ENCODE measurements around the gene SORCS3.

Gene SORCS3

GRCh38 chr10:105259201-105259600 lies 618.1 kb downstream of the SORCS3 start:
- DNase-seq (ENCODE audit: low read depth in 2 of 2), result no peak

DNA sequence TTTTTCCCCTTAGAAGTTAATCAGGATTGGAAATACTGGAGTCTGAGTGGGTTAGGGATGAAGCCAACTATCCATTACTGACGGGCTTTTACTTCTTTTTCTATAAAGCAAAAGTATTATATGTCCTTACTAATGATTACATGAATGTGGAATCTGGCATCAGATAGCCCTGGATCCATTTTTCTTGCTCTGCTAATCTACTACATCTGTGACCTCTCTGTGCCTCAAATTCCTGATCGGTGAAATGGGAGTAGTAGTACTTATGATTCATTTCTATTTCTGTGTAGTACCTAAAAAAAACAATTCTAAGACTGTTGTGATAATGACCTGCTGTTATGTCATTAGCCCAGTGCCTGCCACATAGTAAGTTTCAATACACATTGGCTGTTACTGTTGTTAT lies 621.6 kb downstream of the SORCS3 start:
- no peak for DNase-seq (ENCODE audit: low read depth in 2 of 2)

DNA sequence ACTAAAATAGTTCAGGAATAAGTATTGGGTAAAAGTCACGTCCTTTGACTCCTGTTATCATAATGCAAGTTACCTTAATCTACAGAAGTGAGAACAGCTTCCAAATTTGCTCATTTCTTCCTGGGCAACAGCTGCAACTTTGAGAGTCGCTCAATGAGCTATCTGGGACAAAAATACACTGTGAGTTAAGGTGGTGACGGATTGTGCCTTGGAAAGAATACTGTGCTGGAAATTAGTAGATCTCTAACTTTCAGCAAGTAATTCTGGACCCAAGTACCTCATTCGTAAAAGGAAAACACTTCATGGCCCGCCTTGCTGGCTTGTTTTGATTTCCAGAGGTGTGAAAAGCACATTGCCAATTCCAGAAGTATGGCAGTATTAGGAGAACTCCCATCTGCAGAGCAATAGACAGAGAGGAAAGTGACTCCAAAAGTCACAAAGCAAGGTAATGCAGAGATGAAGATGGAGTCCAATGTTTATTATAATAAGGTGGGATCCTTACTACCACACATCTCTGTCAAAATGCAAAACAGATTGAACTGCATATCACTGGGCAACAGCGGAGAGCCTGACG lies 626.0 kb downstream of the SORCS3 start:
- no peak for DNase-seq (ENCODE audit: low read depth in 2 of 2)

DNA sequence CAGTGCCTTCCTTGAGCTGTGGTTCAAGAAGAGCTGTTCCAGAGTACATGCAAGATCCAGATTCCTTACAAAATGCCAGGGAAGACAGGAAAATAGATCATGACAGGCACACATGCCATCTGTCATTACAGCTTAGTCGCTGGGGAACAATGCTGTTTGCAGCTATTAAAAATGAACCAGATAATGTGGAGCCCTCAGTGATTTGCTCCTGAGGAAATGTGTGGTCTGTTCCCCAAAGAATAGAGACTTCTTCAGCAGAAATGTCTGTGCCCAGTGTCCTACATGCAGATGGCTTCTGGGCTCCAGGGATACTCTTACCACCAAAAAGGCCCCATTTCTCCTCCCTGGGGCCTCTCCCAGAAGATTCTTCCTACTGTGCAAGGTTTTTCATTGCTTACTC lies 627.9 kb downstream of the SORCS3 start:
- DNase-seq (ENCODE audit: low read depth in 2 of 2), result no peak

- no peak for DNase-seq (ENCODE audit: low read depth in 2 of 2)
Observed at GRCh38 chr10:105269689-105270088, 628.6 kb downstream of the SORCS3 start.

DNA sequence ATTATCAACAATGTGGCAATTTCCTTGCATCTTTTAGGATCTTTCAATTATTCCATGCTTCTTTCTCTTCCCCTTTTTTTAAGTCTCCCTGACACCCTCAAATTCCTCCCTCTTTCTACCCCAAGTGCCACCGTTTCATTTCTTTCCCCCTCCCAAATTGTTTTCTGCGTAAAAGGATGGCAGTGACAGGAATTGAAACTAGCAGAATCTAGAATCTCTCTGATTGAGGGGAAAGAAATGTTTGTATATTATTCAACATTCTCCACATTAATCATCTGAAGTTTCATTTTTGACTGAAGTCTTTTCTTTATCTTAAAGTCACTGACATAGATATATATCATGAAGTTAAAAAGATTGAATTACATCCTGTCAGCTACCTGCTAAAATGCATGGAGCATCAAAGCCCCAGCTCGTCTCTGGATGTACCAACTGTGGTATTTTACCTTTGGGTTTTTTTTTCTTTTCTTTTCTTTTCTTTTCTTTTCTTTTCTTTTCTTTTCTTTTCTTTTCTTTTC lies 633.5 kb downstream of the SORCS3 start:
- no peak for DNase-seq (ENCODE audit: low read depth in 2 of 2)

- no peak for DNase-seq (ENCODE audit: low read depth in 2 of 2)
Observed at GRCh38 chr10:105278439-105278838, 637.3 kb downstream of the SORCS3 start.

DNA sequence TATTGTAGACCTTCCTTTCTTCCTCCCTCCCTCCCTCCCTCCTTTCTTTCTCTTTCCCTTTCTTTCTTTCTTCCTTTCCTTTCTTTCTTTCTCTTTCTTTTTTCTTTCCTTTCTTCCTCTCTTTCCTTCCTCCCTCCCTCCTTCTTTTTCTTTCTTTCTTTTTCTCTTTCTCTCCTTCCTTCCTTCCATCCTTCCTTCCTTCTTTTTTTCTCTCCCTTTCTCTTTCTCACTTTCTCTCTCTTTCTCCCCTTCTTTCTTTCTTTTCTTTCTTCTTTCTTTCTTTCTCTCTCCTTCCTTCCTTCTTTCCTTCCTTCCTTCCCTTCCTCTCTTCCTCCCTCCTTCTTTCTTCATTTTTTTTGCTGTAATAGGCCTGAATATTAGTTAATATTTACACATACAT lies 638.0 kb downstream of the SORCS3 start:
- DNase-seq (ENCODE audit: low read depth in 2 of 2), result no peak

DNA sequence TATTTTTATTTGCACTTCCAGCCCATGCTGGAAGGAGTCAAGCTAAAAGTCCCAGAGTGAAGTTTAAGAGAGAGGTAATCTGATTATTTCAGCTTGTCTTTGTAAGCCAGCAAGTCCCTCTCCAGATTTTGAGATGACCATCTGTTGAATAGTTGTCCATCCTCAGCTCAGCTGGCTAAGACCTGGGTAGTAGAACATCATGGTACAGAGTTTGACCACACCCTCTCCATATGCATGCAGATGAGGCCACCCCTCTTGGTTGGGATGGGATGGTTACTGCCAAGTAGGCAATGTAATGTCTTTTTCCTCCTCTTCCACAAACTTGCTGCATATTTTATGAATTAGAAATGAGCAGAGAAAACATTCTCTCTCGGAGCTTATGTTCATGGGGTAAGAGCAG lies 639.8 kb downstream of the SORCS3 start:
- no peak for DNase-seq (ENCODE audit: low read depth in 2 of 2)

DNA sequence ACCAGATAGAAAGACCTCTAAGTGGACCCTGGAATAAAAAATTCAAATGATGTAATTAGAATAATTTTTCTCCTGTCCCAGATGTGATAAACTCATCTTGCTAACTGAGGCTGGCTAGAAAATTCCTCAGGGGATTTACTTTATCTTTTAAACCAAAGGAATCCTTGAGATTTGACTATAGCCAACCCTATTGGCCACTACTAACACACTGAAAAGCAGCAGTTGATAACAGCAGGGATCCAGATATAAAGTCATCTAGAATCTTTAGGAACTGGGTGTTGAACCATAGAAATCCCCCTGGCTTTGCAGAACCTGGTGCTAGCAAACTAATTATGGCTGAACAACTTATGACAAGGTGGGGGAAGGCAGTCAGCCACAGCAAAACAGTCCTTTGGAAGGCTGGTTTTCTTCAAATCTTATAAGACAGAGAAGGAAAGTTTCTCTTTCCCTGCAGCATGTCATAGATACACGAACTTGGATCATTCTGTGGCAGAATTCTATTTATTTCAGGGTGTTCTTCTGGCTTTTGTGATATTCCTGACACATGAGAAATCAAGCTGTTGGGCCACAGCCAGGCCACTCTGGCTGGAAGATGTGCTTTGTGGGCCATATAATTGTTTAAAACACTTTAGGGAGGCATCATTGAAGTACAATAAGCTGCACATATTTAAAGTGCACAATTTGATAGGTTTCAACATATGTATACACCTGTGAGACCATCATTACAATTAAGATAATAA lies 643.6 kb downstream of the SORCS3 start:
- DNase-seq (ENCODE audit: low read depth in 2 of 2), result no peak

DNA sequence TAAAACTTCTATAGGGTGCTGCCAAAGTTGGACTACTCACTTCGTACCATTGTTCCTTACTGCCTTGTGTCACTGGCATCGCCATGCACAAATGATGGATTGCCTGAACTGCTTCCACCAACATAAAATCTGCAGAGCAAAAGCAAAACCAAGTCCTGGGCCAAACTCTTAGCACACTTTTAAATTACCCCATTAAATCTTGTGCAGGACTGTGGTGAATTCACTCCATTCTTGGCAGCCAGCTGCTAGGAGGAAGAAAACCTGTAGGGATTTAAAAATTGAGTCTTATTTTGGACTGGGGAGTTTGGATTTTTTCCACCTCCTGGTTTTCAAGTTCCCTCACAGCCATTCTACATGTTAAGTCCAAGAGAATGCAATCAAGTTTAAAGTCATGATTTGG lies 646.9 kb downstream of the SORCS3 start:
- no peak for DNase-seq (ENCODE audit: low read depth in 2 of 2)

- DNase-seq (ENCODE audit: low read depth in 2 of 2), result no peak
Observed at GRCh38 chr10:105288613-105289012, 647.5 kb downstream of the SORCS3 start.

GRCh38 chr10:105291571-105291970 lies 650.5 kb downstream of the SORCS3 start:
- DNase-seq (ENCODE audit: low read depth in 2 of 2), result no peak

DNA sequence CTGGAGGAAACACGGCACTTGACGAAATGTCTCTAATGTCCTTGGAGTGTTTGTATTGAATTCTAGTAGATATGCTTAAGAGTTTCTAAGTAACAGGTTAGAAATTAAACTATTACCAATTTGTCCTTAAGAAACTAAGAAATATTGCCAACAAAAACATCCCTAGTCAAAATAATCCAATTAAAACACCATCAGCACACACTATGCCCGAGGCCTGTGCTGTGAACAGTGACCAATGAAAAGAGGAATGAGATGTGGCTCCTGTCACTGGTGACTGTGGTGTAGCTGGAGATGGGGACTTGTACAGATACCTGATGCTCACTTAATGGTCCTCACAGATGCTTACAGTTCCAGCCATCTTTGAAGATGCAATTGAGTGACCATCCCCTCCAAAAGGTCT lies 651.1 kb downstream of the SORCS3 start:
- DNase-seq (ENCODE audit: low read depth in 2 of 2), result no peak
